Skeletal muscle satellite cell (primary cell): ENCODE data around the gene TLNRD1. TPM values are rescaled to one million over a fixed set of nuclear protein-coding genes. Genes with fewer than 3 reads are reported as not detected.
"Not testable (repeated sequence)": the region's sequence is repeated elsewhere in the genome, so short reads cannot be mapped to it uniquely, and the experiment has no call there.

ENCODE experiments used
- H3K27me3 ChIP-seq: 2 replicates; pipeline ENCODE4 v1.7.0; 2013; ENCODE audit warnings: low read length; ENCODE audit not compliant: control insufficient read depth, insufficient read depth
- H3K36me3 ChIP-seq: 2 replicates; pipeline ENCODE4 v1.7.0; 2013; ENCODE audit warnings: mild to moderate bottlenecking, control low read depth, low read length; ENCODE audit not compliant: insufficient read depth
- H3K4me1 ChIP-seq: 2 replicates; pipeline ENCODE4 v1.7.0; 2013; ENCODE audit warnings: low read length; ENCODE audit not compliant: control insufficient read depth, insufficient read depth
- H3K4me2 ChIP-seq: 2 replicates; pipeline ENCODE4 v1.7.0; 2013; ENCODE audit warnings: mild to moderate bottlenecking, low read length
- H3K4me3 ChIP-seq: 2 replicates; pipeline ENCODE4 v1.7.0; 2013; ENCODE audit warnings: low read length
- H3K9ac ChIP-seq: 2 replicates; pipeline ENCODE4 v1.7.0; 2013; ENCODE audit warnings: mild to moderate bottlenecking, low read depth, low read length, moderate library complexity
- H3K9me3 ChIP-seq: replicated peaks from 2 replicates; pipeline ENCODE4 v1.7.0; 2013; ENCODE audit warnings: mild to moderate bottlenecking, control low read depth, low read length
- total RNA-seq: library from RNA; depleted of rRNA; stranded (reverse); fragments of >200 nt; gene quantifications from 2 replicates; pipeline ENCODE4 v1.2.3, GENCODE V29; 2012; rRNA removed

Gene TLNRD1
- 8.9 and 10.7 TPM in 2 replicates for total RNA-seq

GRCh38 chr15:81000624-81001151 is at the start of gene TLNRD1:
TSS of gene TLNRD1 (plus strand) at chr15:81000923. CDS start at chr15:81002272, 1,349 bp downstream.
- peak within 1 kb of the TSS; percentile 96 for H3K9ac ChIP-seq
- peak within 1 kb of the TSS; percentile 82 for H3K4me2 ChIP-seq
- peaks cover 27% of the 10 kb centered on the region for H3K4me1 ChIP-seq

DNA sequence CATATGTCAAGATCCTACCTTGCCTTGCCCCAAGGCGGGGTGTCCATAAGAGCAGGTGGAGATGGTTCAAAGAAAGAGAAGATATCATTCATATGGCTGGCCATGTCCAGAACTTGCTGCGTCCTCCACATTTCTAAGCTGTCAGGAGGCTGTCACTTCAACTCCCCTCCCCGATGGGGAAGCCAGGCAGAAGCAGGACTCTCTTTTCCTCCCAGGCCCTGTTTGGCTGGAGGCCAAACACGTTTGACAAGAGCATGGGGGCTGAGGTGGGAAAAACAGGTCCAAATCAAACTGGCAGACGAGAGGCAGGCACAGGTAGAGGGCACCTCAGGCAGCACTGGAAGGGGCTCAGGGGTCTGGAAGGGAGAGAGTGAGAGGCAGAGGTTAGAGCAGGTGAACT is 48.8 kb upstream of the TLNRD1 start:
- Histone ChIP-seq H3K4me2 (no peak overlapping the region), H3K36me3 (peaks cover 46% of the 10 kb centered on the region), H3K4me3 (no peak overlapping the region)

More at GRCh38 chr15:81000624-81001151, at the start of gene TLNRD1:
- Histone ChIP-seq H3K27me3 (no peaks in the 10 kb centered on the region), H3K9me3 (no peaks in the 10 kb centered on the region), H3K36me3 (peaks cover 23% of the 10 kb centered on the region), H3K4me3 (peak within 1 kb of the TSS; percentile 79)

GRCh38 chr15:80953001-80953952 is 47.4 kb upstream of the TLNRD1 start:
- Histone ChIP-seq H3K4me2 (no peak overlapping the region), H3K4me1 (peaks cover 19% of the 10 kb centered on the region), H3K9ac (no peak overlapping the region), H3K9me3 (no peaks in the 10 kb centered on the region), H3K27me3 (no peaks in the 10 kb centered on the region), H3K4me3 (no peak overlapping the region), H3K36me3 (peaks cover 33% of the 10 kb centered on the region)

More for the DNA sequence above, 48.8 kb upstream of the TLNRD1 start:
- no peaks in the 10 kb centered on the region for H3K9me3 ChIP-seq
- H3K4me1 ChIP-seq: peaks cover 19% of the 10 kb centered on the region
- H3K27me3 ChIP-seq: no peaks in the 10 kb centered on the region
- H3K9ac ChIP-seq: no peak overlapping the region

DNA sequence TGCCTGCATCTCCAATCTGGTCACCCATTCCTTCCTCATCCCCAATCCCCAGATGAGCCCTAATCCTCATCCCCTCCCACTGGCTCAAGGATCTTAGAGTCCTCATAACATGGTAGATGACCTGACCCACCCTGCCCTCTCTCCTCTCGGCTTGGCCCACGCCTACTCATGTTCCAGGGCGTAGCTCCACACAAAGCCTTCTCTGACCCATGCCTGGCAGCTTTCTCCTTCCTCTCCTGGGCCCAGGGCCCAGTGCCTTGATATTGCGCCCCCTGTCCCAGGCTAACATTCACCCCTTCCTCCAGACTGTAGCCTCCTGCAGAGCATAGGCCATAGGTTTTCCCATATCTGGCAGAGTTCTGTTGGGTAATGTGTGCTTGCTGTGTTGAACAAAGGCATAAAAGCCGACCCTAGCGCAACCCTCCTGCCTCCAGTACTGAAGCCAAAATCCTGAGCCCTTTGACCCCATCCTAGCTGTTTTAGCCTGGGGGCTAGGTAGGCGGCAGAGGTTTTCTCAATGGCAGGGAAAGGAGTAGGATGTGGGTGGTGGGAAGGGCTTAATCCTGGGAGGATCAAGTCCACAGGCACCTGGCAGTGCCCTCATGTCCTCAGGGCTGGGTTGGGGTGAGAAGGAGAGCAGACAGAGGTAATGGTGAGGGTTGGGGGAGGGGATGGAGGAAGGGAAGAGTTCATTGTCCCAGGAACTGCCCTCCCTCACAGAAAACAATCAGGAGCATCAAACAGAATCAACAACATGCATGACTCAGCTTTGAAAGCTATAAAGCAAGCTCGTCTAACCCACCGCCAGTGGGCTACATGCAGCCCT is 46.6 kb upstream of the TLNRD1 start:
- Histone ChIP-seq H3K9ac (no peak overlapping the region), H3K27me3 (no peaks in the 10 kb centered on the region), H3K4me1 (peaks cover 19% of the 10 kb centered on the region), H3K9me3 (no peaks in the 10 kb centered on the region), H3K4me2 (no peak overlapping the region), H3K4me3 (no peak overlapping the region), H3K36me3 (peaks cover 28% of the 10 kb centered on the region)

DNA sequence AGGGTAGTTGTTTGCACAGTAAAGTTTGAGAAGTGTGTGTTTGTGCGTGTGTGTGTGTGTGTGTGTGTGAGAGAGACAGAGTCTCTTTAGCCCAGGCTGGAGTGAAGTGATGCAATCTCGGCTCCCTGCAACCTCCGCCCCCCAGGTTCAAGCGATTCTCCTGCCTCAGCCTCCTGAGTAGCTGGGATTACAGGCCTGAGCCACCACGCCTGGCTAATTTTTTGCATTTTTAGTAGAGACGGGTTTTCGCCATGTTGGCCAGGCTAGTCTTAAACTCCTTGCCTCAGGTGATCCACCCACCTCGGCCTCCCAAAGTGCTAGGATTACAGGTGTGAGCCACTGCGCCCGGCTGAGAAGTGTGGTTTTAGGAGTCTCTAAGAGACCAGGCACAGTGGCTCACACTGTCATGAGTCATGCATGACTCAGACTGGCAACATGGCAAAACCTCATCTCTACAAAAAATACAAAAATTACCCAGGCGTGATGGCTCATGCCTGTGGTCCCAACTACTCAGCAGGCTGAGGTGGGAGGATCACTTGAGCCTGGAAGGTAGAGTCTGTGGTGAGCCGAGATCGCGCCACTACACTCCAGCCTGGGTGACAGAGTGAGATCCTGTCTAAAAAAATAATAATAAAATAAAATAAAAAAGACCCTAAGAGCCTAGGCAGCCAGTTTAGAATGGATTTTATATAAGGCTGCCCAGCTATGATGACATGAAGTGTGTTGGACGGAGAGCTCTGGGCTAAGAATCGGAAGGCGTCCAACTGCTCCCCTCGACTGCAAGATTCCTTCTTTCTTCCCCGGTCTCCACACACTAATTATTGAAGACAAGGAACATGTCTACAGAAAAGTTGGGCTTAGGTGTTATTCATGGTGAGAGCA is 44.9 kb upstream of the TLNRD1 start:
- Histone ChIP-seq H3K36me3 (peaks cover 22% of the 10 kb centered on the region), H3K4me2 (peak overlapping the region; percentile 16), H3K4me1 (peaks cover 19% of the 10 kb centered on the region)
- not testable (repeated sequence) for H3K9me3 ChIP-seq, H3K4me3 ChIP-seq, H3K27me3 ChIP-seq, H3K9ac ChIP-seq

GRCh38 chr15:80957556-80957955 is 43.2 kb upstream of the TLNRD1 start:
- peaks cover 19% of the 10 kb centered on the region for H3K4me1 ChIP-seq
- H3K9me3 ChIP-seq: no peaks in the 10 kb centered on the region
- no peak overlapping the region for H3K4me2 ChIP-seq
- peaks cover 11% of the 10 kb centered on the region for H3K36me3 ChIP-seq
- H3K4me3 ChIP-seq: no peak overlapping the region
- no peak overlapping the region for H3K9ac ChIP-seq
- no peaks in the 10 kb centered on the region for H3K27me3 ChIP-seq

- Histone ChIP-seq H3K27me3 (no peaks in the 10 kb centered on the region), H3K9me3 (no peaks in the 10 kb centered on the region), H3K4me3 (no peak overlapping the region), H3K4me2 (no peak overlapping the region), H3K4me1 (peaks cover 19% of the 10 kb centered on the region), H3K9ac (no peak overlapping the region), H3K36me3 (peaks cover 11% of the 10 kb centered on the region)
Measured at GRCh38 chr15:80957976-80958375, 42.7 kb upstream of the TLNRD1 start.

DNA sequence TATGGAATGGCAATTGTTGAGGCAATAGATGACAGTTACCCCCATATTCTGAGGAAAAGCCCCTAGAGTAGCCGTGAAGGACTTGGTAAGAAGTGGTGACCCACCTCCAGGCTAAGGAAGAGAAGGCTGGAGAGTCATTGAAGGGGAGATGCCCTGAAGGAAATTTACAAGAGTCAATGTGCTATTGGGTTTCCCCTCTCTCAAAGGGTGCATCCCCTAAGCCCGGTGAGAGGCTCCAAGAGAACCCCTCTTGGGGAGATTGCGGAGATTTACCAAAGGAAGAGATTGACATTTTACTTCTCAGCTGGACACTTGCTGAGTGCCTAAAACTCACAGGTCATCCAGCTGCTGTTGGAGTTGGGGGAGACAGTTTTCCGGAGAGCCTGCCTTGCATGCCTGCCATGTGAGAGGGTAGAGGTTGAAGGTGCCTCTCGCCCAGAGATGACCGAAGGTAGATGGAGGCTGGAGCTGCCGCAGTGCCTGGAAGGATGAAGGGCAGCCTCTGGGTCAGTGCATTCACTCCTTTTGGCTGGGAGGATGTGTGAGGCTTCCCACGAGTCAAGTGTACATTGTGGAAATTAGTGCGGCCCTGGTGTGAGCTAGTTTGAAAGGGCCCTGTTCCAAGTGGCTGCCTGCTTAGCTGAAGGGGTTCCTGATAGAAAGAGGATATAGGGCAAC is 41.8 kb upstream of the TLNRD1 start:
- no peaks in the 10 kb centered on the region for H3K9me3 ChIP-seq
- H3K36me3 ChIP-seq: peaks cover 11% of the 10 kb centered on the region
- H3K4me3 ChIP-seq: no peak overlapping the region
- H3K9ac ChIP-seq: no peak overlapping the region
- no peak overlapping the region for H3K4me2 ChIP-seq
- H3K4me1 ChIP-seq: peaks cover 17% of the 10 kb centered on the region
- H3K27me3 ChIP-seq: no peaks in the 10 kb centered on the region

DNA sequence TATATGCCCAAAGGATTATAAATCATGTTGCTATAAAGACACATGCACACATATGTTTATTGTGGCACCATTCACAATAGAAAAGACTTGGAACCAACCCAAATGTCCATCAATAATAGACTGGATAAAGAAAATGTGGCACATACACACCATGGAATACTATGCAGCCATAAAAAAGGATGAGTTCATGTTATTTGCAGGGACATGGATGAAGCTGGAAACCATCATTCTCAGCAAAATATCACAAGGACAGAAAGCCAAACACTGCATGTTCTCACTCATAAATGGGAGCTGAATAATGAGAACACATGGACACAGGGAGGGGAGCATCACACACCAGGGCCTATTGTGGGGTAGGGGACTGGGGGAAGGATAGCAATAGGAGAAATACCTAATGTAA is 35.3 kb upstream of the TLNRD1 start:
- H3K4me1 ChIP-seq: peaks cover 13% of the 10 kb centered on the region
- not testable (repeated sequence) for H3K27me3 ChIP-seq

DNA sequence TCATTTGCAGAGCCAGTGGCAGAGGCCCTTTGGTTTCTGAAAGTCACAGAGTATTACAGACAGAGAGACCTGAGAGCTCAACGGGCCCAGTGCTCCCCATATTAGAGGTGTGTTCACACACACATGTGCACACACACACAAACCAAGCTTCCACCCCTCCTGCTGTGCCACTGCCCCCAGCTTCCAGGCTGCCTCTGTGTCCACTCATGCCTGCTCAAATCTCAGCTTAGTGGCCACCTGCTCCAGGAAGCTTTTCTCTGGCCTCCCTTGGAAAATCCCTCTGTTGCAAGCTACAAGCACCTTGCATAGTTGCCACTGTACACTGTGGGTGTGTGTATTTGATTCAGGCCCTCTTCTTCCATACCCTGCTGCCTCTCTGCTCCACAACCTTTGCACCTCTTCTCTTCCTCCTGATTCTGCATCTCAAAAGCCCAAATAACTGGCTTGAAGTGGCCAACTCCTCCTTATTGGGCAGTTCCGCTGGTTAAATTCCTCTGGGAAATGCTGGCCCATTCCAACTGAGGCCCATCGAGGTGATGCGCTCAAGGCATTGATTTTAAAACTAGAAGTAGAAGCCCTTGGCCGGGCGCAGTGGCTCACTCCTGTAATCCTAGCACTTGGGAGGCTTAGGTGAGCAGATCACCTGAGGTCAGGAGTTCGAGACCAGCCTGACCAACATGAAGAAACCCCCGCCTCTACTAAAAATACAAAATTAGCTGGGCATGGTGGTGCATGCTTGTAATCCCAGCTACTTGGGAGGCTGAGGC is 34.1 kb upstream of the TLNRD1 start:
- Histone ChIP-seq H3K9me3 (no peaks in the 10 kb centered on the region), H3K4me2 (no peak overlapping the region), H3K27me3 (no peaks in the 10 kb centered on the region), H3K4me3 (no peak overlapping the region), H3K36me3 (peaks cover 12% of the 10 kb centered on the region), H3K4me1 (peaks cover 13% of the 10 kb centered on the region), H3K9ac (no peak overlapping the region)

More for the DNA sequence above, 35.3 kb upstream of the TLNRD1 start:
- not testable (repeated sequence) for H3K4me3 ChIP-seq, H3K9ac ChIP-seq, H3K4me2 ChIP-seq, H3K9me3 ChIP-seq
- peaks cover 12% of the 10 kb centered on the region for H3K36me3 ChIP-seq
